ENCODE results near the gene PPCDC.

The PPCDC gene

DNA sequence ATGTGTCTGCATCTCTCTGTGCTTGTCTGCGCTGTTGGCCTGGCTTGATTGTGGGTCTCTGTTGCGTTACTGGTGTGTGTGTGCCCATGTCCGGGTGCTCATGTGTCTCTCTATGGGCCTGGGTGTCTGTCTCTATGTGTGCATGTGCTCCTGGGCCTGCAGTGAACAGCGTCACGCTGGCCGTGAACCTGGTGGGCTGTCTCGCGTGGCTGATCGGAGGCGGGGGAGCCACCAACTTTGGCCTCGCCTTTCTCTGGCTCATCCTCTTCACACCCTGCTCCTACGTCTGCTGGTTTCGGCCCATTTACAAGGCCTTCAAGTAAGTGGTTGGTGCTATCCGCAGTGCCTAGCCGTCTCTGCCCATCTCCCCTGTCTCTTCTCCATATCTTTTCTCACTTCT is 7.0 kb upstream of the PPCDC start:
- DNase-seq = no peak

DNA sequence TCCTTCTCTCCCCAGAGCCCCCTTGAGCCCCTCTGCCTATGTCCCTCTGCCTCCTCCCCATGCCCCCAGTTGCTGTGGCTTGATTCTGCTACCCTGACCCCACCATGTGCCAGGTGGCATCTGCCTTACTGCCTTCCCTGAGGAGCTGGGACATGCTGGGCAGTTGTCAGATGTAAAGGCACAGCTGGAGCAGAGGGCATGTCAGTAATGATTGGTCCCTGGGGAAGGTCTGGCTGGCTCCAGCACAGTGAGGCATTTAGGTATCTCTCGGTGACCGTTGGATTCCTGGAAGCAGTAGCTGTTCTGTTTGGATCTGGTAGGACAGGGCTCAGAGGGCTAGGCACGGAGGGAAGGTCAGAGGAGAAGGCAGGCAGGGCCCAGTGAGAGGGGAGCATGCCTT is 3.5 kb upstream of the PPCDC start:
- no peak for DNase-seq

- DNase-seq = no peak
These were observed 2.0 kb upstream of the PPCDC start for GRCh38 chr15:75021341-75021740.

DNA sequence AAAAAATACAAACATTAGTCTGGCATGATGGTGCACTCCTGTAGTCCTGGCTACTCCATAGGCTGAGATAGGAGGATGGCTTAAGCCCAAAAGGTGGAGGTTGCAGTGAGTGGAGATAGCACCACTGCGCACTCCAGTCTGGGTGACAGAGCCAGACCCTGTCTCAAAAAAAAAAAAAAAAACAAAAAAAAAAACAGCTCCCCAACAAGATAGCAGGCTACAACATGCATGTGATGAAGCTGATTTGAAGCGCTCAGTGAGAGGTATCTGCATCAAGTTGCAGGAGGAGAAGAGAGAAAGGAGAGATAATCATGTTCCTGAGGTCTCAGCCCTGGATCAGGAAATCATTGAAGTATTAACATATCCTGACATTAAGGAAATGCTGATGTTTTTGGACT is 608 bp upstream of the PPCDC start:
- no peak for DNase-seq

GRCh38 chr15:75023872-75024636 is 664 bp downstream of the PPCDC start:
- peak in 1 of 5 donors; percentile 30 for DNase-seq

DNA sequence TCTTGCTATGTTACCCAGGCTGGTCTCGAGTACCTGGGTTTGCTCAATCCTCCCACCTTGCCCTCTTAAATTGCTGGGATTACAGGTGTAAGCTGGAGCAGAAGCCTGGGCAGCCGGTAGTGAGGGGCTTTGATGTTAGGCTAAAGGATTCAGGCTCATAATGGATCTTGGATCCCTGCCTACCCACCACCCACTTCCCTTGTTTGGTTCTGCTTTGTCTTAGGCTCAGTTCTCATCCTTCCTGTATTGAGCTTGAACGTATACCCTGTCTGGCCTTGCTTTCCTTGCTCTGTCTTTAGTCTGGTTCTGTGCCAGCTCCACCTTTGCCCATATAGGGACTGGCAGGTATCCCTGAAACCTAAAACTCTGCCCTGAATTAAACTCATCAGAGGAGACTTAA is 1.7 kb downstream of the PPCDC start:
- no peak for DNase-seq

DNA sequence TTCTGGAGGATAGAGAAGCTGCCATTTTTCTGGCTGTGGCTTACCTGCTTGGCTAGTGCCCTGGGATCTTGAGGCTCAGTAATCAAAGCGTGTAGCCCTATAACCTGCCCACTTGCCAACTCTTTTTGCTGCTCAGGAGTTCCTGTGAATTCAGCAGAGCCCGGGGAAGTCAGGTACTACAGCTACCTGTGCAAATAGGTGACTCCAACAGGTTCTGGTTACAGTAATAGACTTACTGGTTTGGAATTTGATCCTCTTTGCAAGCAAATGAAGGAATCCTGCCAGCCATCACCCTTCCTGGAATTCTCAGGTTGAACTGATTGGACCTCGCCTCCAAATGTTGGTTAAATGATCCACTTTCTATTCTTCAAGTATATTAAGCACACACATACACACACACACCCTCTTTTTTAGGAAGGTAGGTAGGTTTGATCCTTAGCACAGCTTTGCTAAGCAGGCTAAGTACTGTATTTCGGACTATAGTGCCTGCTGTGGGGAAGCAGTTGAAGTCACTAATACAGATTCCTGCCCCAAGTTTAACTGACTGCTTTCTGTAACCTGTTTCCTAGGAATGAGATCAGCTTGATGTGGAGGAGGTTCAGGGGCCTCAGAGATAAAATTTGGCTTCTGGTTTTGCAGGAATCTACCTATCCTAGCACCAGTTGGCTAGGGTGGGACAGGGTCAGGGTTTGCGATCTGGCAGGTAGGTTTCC is 2.3 kb downstream of the PPCDC start:
- DNase-seq = no peak

- DNase-seq = no peak
These were observed 4.2 kb downstream of the PPCDC start for GRCh38 chr15:75027551-75027950.

- no peak for DNase-seq
These were observed 5.6 kb downstream of the PPCDC start for GRCh38 chr15:75028991-75029377.

DNA sequence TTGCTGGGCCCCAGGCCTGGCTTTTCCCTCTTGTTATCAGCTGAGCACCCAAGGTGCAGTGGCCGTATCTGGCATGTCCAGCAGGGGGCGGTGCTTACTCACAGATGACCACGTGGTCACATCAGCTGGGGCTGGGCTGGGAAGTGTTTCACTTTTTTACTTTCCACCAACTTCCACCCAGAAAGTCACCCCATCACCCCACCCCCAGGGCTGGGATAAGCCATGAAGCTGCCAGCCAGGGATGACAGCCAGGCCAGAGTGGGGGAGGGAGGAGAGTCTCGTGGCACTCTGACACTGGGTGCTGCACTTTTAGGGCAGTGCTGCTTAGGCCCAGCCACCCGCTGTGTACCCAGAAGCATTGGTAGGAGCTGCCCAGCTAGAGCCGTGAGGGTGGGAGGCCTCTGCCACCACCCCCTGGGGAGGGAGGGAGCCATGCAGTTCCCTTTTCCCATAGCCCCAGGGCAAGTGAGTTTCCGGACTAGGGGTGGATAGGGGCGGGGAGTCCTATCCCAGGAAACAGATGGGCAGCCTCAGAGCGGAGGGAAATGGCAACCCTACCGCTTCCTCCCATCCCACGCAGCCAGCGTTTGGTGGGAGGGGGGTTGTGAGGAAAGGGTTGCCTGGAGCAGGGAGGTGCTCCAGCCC is 6.1 kb downstream of the PPCDC start:
- DNase-seq = peak; percentile 70 to 87 (median 78)

DNA sequence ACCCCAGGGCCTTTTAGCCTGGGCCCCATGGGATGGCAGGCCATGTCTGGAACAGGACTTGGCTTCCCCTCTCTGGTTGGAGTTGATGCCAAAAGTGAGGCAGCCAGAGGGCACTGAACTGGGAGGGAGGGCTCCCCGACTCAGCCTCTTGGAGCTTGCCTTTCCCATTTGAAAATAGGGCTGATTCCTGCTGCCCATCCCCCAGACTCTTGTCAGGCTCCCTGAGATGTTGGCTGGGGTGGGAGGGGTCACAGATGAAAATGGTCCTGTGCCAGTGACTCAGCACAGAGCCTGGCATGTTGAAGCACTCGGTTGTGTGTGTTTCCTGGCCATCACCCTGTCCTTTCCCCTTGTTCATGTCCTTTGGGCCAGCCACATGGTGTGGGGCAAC is 6.6 kb downstream of the PPCDC start:
- no peak for DNase-seq

DNA sequence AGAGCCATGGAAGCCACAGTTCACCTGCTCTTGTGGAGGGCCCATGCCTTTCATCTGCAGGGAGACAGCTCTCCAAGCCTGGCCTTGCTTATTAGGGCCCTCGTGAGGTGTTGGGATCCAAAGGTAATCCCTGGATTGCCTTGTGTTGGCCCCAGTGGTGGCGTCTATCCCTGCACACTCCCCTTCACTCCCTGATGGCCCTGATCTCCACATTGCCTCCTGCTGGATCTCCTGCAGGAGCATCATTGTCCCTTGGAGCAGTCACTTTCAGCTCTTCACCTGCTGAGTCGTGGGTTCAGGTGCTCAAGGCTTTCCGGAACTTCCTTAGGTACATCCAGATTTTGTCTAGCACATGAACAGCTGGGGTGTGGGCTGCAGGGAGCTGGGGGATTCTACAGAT is 7.0 kb downstream of the PPCDC start:
- DNase-seq = no peak

DNA sequence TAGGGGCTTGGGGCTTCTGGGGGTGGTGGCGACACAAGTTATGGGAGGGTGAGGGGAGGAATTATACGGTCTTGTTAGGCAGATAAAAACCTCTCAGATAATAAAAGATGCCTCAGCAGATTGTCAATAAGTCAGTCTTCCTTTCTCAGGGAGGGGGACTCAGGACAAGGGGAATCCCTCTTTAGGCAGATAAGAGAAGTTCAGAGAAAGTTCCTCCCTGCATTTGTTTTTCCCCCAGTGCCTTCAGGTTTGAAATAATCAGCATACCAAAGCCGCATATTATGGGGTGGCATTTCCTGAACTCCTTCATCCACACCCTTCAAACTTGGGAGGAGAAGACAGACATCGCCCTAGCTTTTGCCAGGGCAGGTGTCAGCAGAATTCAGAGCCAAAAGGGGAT is 8.5 kb downstream of the PPCDC start:
- no peak for DNase-seq

- DNase-seq = no peak
These were observed 9.0 kb downstream of the PPCDC start for GRCh38 chr15:75032395-75032794.

GRCh38 chr15:75033809-75034208 is 10.4 kb downstream of the PPCDC start:
- DNase-seq = no peak

GRCh38 chr15:75034615-75035014 is 11.2 kb downstream of the PPCDC start:
- no peak for DNase-seq

GRCh38 chr15:75036212-75036616 is 12.8 kb downstream of the PPCDC start:
- no peak for DNase-seq

- DNase-seq = peak in 1 of 5 donors; percentile 54
These were observed 14.3 kb downstream of the PPCDC start for GRCh38 chr15:75037685-75038084.

- DNase-seq = no peak
These were observed 14.8 kb downstream of the PPCDC start for GRCh38 chr15:75038231-75038630.

DNA sequence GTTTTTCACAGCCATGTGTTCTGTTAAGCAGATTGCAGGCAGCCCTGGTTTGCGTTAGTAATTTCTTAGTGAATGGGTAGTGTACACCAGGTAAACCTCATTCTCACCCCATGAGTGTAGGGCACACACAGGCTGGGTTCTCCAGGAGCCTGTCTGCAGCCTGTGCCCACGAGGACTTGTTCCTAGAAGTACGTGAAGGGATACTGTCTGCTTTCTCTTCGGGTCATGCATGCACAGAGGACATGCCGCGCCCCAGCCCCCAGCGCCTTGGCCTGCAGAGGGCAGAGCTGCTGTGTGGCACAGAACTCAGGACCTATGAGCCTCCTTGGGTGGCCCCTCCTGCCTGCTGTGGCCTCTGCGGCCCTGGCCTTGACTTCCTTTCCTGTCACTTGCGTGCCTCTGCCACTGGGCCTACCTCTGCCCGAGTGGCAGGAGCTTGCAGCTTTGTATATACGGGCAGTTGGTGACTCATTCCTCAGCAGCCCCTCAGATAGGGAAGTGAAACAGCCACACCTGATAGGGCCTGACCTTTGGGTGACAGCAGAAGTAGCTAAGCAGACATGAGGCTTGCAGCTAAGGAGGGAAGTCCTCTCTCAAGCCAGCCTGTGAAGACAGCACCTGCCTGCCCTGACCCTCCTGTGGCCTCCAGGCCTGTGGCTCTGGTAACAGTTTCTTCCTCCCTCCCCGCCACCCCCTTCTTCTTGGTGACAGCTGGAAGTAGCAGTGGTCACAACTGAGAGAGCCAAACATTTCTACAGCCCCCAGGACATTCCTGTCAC is 19.5 kb downstream of the PPCDC start:
- peak in 4 of 5 donors; percentile 20 to 97 (median 22) for DNase-seq

DNA sequence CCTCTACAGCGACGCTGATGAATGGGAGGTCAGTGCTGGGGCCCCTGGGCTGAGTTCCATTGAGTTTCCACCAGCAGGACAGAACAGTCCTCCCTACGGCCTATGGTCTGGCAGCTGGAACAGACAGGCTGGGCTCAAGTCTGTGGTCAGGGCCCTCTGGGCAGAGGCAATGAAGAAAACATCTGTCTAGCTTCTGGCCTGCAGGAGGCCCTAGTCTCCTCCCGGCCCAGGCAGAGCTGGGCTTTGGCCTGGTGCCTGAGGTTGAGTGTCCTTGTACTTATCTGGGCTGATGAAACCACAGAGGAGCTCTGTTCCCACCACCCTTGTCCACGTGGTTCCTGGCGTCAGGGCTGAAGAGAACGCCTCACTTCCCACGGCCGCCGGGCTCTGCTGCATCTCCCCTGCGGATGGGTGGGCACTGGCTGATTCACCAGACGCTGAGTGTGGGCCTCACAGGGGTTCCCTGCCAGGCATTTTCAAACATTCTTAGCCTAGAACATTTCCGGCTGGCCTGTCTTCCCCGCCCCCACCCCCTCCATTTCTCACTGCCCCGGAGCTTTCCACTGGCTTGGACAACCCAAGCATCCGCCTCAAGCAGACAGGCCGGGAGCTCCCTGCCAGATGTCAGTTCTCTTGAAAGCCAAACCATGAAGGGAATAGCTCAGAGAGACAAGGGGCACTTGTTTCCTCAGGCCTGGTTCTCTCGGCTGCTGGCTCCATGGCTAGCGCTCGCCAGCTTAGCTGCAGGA is 20.3 kb downstream of the PPCDC start:
- DNase-seq = no peak

DNA sequence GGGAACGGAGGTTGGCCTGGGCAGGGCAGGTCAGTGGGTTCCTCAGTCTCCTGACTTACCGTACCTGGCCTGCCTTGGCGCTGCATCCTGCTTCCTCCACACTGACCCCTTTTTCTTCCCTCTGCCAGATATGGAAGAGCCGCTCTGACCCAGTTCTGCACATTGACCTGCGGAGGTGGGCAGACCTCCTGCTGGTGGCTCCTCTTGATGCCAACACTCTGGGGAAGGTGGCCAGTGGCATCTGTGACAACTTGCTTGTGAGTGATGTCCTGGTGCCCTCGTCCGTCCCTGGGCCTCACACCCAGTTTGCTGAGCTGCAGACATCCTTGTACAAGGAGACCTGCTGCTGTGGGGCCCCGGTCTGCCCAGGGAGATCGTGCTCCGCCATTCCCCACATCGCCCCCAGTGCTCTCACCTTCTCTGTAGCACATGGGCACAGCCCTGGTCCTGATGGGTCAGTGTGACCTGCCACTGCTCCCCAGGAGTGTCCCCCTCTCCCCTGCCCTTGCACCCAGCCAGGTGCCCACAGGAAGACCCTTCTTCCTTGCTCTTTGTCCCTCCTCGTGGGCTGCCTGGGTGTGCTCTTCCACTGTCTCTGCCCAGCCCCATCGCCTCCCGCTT is 21.0 kb downstream of the PPCDC start:
- no peak for DNase-seq

All from T-helper 1 cell (primary cell).